GM21717 (cell line): ENCODE results near the gene KRT36.

Experiments
- ATAC-seq: cut with Tn5 transposase; IDR thresholded peaks from one replicate; pipeline ENCODE4 v1.9.1; 2021; ENCODE audit warnings: mild to moderate bottlenecking, moderate library complexity; ENCODE audit not compliant: unreplicated experiment

The KRT36 gene

GRCh38 chr17:41489531-41489930 is at the start of gene KRT36:
Gene KRT36 (minus strand): TSS chr17:41489910. CDS start chr17:41489864, 46 bp downstream.
- no peak for ATAC-seq

- ATAC-seq = no peak
These were observed 49.4 kb upstream of the KRT36 start for GRCh38 chr17:41539071-41539492.

- no peak for ATAC-seq
These were observed 48.9 kb upstream of the KRT36 start for GRCh38 chr17:41538565-41538991.

GRCh38 chr17:41537990-41538389 is 48.3 kb upstream of the KRT36 start:
- no peak for ATAC-seq

- no peak for ATAC-seq
These were observed 47.9 kb upstream of the KRT36 start for GRCh38 chr17:41537614-41537954.

- no peak for ATAC-seq
These were observed 47.3 kb upstream of the KRT36 start for GRCh38 chr17:41536741-41537613.

GRCh38 chr17:41535764-41536481 is 46.2 kb upstream of the KRT36 start:
- ATAC-seq = no peak

- no peak for ATAC-seq
These were observed 45.3 kb upstream of the KRT36 start for GRCh38 chr17:41534899-41535546.

GRCh38 chr17:41533613-41534012 is 43.9 kb upstream of the KRT36 start:
- ATAC-seq = no peak

GRCh38 chr17:41532947-41533570 is 43.3 kb upstream of the KRT36 start:
- ATAC-seq = no peak

- no peak for ATAC-seq
These were observed 42.3 kb upstream of the KRT36 start for GRCh38 chr17:41531993-41532392.

- no peak for ATAC-seq
These were observed 40.6 kb upstream of the KRT36 start for GRCh38 chr17:41530062-41531048.

GRCh38 chr17:41529491-41529915 is 39.8 kb upstream of the KRT36 start:
- no peak for ATAC-seq

- ATAC-seq = no peak
These were observed 39.2 kb upstream of the KRT36 start for GRCh38 chr17:41528959-41529353.

GRCh38 chr17:41527063-41528023 is 37.6 kb upstream of the KRT36 start:
- no peak for ATAC-seq

GRCh38 chr17:41524261-41524660 is 34.6 kb upstream of the KRT36 start:
- no peak for ATAC-seq

GRCh38 chr17:41523787-41524186 is 34.1 kb upstream of the KRT36 start:
- ATAC-seq = no peak

GRCh38 chr17:41523225-41523593 is 33.5 kb upstream of the KRT36 start:
- ATAC-seq = no peak
